GM19438 (cell line): Measurements from ENCODE around the gene RSPO1.
"Not testable (repeated sequence)": the region's sequence is repeated elsewhere in the genome, so short reads cannot be mapped to it uniquely, and the experiment has no call there.

Experiments
- ATAC-seq: cut with Tn5 transposase; IDR thresholded peaks from one replicate; pipeline ENCODE4 v1.9.1; 2021; ENCODE audit warnings: low read depth; ENCODE audit not compliant: unreplicated experiment

Gene RSPO1

DNA sequence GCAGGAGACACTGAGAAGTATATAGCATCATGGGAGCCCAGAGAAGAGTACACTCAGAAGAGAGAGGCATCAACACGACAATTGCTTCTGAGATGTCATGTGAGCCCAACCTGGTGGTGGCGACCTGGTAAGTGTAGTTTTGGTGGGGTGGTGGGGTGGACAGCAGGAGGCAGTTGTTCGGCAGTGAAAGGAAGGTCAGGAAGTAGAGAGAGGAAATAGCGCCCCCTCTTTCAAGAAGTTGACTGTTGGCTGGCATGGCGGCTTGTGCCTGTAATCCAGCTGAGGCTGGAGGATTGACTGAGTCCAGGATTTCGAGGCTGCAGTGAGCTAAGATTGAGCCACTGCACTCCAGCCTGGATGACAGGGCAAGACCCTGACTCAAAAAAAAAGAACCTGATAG lies 12.6 kb downstream of the RSPO1 start:
- no peak for ATAC-seq

DNA sequence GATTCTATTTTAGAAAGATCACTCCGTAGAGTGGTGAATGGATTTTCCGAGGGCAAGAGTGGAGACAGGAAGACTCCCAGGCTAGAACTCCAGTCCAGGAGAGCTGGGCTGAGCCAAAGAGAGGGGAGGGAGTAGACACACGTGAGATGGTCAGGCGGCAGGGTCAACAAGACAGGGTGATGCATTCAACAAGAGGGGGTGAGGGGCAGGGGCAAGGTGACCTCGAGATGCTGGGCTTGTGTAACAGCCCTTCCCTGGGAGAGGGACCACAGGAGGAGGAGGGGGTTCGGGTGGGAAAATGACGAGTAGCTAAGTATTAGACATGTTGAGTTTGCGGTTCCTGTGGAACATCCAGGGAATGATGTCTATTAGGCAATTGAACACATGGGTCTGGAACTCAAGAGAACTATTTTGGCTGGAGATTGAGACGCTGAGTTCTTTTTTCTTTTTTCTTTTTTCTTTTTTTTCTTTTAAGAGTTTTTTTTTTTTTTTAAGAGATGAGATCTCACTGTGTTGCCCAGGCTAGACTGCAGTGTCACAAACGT lies 13.3 kb downstream of the RSPO1 start:
- ATAC-seq: no peak

DNA sequence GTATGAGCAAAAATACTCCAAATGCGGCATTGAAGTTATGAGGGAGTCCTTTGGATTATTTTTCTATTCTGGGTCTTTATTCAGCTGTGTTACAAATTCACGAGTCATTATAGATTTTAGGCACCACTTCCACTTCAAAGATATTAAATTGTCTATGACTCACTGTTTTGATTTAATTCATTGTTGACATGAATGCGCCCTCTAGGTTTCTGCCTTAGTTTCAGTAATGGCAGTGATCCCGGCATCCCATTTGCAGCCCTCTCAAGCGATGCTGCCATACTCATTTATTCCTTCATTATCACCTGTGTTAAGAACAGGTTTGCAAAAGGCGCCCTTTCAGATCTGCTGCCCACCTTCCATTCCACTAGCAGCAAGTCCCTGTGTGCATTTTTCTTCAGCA lies 14.0 kb downstream of the RSPO1 start:
- ATAC-seq: no peak

DNA sequence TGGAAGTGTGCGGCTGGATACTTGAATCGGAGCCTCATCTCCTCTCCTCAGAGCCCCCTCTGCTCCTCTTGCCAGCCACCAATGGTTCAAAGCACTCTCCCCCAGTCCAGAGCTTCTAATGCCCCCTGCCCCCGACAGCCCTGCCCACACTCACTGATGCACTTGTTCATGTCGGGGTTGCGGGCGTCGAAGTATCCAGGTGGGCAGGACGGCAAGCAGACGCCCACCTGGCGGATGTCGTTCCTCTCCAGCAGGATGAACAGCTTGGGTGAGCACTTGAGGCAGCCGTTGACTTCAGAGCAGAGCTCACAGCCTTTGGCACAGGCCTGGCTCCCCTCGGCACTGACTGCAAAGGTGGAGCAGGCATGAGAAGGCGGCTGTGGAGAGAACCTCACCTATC lies 18.4 kb downstream of the RSPO1 start:
- no peak for ATAC-seq

DNA sequence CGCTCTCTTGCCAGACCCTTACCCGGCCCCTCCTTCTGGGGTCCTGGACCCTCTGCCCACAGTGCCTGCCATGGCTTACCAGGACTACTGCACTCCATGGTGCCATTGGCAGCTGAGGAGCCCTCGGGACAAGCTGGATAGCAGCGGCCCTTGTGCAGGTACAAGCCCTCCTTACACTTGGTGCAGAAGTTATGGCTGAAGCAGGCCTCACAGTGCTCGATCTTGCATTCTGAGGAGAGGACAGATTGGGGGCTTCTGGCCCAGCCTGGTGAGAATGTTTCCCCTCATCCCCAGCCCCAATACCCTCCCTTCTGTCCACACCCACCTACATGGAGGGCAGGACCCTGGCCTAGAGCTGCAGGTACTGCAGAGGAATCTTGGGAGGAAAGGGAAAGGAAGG lies 20.6 kb downstream of the RSPO1 start:
- no peak for ATAC-seq

DNA sequence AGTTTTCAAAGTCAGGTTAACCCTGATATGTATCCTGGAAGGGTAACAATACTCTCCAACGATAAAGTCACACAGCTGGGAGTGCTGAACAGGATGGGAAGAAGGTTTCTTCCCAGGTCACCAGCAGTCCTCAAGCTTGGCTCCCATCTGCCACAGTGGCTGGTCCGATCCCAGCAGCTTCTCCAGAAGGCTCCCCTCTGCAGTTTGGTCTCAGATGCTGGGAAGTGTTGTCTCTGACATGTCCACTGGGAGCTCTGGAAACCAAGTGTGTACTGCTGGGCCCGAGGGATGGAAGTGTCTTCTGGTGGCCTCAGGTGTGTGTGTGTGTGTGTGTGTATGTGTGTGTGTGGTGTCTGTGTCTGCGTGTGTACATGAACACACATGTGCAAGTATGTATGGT lies 22.5 kb downstream of the RSPO1 start:
- ATAC-seq: no peak

DNA sequence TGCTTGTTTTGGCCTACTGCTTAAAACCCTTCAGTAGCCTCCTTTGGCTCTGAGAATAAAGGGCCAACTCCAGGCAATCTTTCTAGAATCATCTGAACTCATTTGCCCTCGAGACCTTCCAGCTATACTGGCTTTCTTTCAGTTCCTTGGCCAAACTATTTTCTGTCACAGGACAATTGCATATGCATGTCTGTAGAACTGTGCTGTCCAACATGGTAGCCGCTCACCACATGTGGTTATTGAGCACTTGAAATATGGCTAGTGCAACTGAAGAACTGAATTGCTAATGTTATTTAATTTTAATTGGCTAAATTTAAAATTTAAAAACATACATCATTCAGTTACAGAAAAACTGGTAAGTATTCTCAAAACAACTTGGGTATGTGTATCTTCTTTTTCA lies 24.7 kb downstream of the RSPO1 start:
- no peak for ATAC-seq

DNA sequence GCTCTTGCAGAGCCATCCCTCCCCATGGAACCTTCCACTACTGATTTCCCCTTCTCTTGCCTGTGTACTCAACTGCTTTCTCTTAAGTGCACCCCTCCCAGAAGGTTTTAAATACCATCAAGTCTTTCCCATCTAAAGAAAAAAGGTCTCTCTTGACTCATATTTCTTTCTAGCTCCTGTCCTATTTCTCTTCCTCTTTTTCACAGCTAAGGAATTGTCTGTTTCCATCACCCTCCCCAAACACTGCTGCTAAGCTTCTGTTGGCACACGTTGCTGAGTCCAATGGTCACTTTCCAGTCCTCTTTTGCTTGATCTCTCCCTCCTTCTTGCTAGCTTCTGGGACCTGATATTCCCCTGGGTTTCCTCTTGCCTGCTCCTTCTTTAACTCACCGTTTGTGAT lies 25.7 kb downstream of the RSPO1 start:
- no peak for ATAC-seq

DNA sequence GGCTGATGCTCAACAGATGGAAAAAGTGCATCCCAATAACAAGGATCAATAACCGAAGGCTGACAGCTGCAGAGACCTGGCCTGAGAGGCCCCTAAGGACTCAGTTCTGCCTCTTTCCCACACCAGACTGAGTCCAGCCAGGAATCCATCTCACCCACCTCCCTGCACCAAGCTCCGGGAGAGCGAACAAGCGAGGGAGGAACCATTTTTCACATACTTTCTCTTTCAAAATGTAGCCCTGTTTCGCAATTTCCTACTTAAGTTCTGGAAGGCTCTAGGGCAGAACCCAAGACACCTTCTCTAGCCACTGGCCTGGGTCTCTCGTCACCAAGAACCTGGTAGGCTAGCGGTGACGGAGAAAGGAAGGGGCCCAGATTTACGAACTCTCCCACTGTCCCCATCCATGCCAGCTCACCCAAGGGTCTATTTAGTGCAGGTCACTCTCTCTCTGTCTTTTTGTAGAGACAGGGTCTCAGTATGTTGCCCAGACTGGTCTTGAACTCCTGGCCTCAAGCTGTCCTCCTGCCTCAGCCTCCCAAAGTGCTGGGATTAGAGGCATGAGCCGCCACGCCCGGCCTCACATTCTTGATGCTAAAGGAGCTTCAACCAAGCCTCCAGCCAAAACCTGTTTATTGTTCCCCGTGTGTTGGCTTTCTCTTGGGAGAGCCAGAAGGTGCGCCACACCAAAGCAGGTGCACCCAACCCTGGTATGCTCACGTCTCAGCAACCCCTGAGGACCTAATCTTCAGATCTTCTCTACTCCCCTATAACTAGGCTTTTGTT lies 28.0 kb downstream of the RSPO1 start:
- ATAC-seq: no peak

DNA sequence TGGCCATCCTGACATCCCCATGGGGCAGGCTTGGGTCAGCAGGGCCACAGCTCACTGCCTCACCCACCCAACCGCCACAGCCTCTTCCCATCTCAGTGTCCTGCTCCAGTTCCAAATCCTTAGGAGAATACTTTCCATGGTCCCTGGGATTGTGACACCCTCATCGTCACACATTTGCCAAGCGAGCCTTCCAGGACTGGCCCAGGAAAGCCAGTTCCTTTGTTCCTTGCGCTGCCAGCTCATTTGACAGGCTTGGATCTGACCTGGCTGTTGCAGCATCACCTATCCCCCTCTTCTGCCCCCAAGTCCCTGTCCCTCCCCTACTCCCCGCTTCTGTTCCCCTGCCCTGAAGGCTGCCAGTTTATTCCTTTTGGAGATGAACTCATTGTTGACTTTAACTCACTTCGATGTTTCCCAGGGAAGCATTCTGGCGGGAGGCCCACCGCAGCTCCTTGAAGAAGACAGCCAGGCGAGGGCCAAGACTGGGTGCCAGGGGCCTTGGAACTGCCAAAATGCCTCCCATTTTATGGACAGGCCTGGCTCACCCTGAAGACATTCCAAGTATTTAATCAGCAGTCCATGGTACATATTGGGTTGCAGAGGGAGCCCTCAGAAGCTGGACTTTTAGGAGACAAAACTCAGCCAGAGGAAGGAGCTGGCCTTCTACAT lies 28.8 kb downstream of the RSPO1 start:
- no peak for ATAC-seq

DNA sequence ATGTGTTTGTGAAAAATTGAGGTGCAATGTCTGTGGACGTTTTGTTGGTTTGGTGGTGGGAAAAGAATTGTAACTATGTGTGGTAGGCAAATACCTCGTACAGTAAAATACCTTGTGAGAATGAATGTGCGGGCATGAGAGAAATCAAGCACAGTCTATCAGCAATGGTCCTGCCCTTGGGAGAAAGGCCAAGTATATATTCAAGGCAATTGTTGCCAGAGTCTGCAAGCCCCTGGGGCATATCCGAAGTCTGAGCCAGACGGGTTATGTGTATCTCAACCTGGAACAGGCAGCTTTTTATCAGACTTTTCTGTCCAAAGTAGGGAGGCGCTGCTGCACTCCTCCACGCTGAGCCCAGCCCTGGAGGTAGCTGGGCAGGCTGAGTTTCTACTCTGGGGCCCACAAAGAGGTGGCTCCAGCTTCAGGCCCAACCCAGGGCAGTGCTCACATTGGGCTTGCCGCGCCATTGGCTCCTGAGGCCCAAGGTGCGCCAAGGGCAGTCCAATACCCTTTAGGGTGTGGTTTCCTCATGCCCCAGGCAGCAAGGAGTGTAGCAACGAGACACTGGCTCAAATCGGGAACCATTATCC lies 29.5 kb downstream of the RSPO1 start:
- ATAC-seq: no peak

DNA sequence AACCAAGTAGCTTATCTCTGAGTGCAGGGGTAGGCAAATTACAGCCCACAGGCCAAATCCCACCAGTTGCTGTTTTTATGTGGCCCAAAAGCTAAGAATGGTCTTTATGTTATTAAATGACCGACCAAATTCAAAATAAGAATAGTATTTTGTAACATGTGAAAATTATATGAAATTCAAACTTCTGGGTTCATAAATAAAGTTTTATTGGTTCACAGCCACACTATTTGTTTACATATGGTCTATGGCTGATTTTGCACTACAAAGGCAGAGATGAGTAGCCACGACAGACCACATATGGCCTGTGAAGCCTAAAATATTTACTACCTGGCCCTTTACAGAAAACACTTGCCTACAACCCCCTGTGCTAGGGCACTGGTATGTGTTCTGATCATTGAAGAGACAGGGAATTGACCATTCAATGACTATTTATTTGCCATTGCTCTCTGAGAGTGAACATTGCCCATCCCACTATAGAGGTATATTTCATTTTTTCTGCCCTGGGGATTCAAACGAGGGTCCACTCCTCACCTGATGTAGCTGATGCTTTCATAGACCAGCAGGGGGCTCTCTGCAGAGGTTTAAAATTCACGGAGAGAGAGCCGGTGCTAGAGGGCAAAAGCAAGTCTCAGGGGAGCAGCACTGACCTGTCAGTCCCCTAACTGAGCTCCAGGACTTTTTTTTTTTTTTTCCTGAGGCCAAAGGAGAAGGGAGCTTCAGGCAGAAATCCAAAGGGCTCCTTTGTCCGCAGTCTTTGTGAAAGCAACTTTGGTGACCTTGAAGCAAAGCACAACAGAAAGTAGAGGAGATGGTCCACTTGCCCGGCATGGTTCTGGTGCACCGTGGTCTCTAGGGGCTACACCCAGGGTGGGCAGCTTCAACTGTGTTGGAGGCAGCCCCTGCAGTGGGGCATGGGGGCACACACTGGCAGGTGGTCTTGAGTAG lies 31.7 kb downstream of the RSPO1 start:
- ATAC-seq: no peak

DNA sequence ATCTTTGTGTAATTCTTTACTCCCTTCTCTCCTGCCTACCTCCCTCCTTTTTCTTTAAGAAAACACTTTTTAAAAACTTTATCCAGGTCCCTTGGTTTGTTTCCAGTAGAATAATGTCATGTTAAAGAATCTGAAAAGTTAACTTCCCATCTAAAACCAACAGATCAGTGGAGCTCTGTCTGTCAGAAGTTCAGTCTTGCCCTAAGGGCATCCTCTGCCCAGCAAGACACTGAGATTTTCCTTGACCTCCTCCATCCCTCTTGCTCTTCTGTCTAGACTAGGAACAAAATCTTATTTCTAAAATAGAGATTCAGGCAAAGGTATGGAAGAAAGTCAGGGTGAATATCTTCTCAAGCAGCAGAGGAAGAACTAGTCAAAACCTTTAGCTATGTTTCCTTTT lies 33.3 kb downstream of the RSPO1 start:
- no peak for ATAC-seq

DNA sequence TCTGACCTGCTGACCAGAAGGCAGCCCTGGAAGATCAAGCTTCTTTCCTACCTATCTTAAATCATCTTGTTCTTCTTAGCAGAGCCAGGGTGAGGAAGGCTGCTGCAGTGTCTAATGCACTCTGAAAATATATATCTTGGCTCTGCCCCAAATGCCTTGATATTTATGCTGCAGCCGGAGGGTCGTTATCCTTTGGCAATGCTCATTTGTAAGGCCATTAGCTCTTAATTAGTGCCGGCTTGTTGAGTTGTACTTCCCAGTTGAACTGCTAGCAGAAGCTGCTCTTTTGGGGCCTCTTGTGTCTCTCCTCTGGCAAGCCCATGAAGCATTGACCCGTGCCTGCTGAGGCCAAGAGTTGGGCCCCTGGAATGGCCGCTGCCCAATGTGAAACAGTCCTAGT lies 34.8 kb downstream of the RSPO1 start:
- ATAC-seq: no peak

DNA sequence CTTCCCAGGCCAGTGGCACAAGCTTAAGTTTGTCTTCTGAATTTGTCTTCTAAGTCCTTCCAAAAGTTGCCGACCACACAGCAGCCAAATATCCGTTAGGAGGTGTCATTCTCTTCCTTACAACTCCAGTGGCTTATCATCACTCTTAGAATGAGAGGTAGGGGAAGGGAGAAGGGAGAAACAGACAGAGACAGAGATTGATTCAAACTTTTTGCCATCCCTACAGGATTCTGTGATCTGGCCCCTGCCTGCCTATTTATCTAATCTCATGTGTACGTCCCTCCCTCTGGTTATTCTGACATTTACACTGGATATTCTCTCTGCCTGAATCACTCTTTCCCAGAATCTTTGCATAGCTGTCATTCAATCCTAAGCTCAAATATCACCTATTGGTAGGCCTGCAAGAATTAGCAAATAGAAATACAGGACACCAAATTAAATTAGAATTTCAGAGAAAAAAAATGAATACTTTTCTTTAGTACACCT lies 38.5 kb downstream of the RSPO1 start:
- ATAC-seq: no peak

DNA sequence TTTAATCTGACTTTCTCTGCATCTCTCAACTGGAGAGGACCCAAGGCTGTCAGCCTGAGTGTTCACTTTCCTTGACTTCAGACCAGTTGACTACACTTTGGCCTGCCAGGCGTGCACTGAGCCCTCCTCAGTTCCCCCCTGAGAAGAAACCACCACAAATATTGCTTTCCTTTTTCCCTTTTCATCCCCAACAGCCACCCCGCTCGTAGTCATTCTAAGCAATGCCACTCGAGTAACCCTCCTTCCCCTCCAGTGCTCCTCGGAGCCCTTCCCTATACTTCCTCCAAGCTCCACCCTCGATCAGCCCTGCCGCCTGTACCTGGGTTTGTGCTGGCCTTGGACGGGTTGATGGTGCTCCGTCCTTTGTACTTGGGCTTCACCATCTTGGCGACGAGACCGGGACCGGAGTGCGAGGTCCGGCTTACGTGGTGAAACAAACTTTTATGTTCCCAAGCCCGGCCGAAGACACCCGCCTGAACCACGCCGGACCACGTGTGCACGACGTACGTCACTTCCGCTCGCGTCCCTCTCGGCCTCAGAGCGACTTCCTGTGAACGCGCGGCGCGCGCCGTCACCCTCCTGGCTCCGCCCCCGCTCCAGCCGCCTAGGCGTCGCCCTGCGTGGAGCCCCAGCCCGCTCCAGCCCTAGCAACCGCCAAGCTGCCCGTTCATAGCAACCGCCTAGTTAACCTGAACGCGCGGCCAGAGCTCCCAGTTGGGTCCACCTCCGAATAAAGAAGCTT lies 39.1 kb downstream of the RSPO1 start, which contains the start of gene GNL2:
Gene GNL2, minus strand, starts transcription at position 498 of the 742 bp plus-strand sequence. Its CDS starts 115 bp downstream, at position 383.
- peak; percentile 98 for ATAC-seq

DNA sequence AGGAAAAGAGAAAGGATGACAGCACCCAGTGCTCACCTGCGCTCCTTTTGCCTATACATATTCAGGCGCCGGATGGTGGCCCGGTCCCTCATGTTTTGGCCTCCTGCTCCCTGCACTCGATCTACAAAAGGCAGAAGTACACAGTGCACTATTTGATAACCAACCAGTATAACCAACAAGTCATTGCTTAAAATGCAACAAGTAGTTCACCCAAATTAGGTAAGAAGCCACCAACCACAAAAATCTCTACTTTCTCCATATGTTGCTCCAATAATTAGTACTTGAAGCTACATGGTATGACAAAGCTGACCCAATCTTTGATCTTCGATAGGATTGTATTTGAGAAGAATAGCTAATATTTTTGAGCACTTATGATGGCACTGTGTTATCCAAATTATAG lies 41.0 kb downstream of the RSPO1 start:
- ATAC-seq: no peak

DNA sequence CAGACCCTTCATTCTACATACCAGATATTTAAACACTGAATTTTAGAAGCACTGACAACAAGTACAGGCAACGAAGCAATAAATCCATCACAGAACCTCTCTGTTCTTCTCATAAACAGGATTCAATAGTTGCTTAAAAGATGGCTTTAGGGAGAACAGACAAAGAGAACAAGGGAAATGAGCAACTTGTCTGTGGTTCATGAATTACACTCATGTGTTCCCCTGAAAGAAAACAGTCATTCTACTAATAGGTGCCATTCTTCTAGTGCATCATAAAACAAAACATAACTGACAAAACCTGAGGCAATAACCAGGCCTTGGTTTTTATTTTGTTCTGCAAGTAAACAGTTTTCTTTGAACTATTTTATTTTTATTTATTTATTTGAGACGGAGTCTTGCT lies 45.8 kb downstream of the RSPO1 start:
- ATAC-seq: no peak

DNA sequence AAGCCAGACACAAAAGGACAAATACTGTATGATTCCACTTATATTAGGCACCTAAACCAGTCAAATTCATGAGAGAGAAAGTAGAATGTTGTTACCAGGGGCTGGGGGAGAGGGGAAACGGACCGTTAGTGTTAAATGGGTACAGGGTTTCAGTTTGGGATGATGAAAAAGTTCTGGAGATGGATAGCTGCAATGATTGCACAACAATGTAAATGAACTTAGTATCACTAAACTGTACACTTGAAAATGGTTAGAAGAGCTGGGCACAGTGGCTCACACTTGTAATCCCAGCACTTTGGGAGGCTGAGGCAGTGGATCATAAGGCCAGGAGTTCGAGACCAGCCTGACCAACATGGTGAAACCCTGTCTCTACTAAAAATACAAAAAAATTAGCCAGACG lies 50.1 kb downstream of the RSPO1 start:
- not testable (repeated sequence) for ATAC-seq

DNA sequence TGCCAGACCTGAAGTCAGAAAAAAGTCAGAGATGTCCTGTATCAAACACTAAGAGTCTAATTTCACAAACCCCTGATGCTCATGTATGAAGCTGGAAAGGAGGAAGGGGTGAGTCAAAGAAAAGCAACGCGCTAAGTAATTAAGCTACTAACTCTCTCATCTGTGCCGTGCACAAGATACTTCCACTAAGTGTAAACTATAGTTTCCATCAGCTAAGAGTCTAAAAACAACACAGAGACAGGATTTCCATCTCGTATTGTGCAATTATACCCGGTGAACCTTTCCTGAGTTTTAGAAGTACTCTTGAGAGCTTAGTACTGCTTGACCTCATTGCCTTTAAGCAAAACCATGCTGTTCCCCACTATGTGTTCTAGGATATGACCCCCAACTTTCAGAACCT lies 59.0 kb downstream of the RSPO1 start:
- ATAC-seq: no peak
